GM20000 (cell line): ENCODE measurements around the gene UXT.

Experiments used
- DNase-seq: peaks from one replicate; pipeline ENCODE4 v3.0.0; 2012; ENCODE audit warnings: low spot score
- TF ChIP-seq, protein P1 (sequence below): IDR thresholded peaks from 2 replicates; pipeline ENCODE4 v1.5.1; 2012; ENCODE audit warnings: mild to moderate bottlenecking, control low read depth; ENCODE audit errors: extremely low read depth, missing control alignments

Gene UXT

GRCh38 chrX:47659421-47659726 is 394 bp upstream of the UXT start:
- TF ChIP-seq, protein P1, sequence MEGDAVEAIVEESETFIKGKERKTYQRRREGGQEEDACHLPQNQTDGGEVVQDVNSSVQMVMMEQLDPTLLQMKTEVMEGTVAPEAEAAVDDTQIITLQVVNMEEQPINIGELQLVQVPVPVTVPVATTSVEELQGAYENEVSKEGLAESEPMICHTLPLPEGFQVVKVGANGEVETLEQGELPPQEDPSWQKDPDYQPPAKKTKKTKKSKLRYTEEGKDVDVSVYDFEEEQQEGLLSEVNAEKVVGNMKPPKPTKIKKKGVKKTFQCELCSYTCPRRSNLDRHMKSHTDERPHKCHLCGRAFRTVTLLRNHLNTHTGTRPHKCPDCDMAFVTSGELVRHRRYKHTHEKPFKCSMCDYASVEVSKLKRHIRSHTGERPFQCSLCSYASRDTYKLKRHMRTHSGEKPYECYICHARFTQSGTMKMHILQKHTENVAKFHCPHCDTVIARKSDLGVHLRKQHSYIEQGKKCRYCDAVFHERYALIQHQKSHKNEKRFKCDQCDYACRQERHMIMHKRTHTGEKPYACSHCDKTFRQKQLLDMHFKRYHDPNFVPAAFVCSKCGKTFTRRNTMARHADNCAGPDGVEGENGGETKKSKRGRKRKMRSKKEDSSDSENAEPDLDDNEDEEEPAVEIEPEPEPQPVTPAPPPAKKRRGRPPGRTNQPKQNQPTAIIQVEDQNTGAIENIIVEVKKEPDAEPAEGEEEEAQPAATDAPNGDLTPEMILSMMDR: no peak
- DNase-seq: no peak

GRCh38 chrX:47658301-47658683 is 688 bp downstream of the UXT start:
- TF ChIP-seq, protein P1: no peak
- no peak for DNase-seq

DNA sequence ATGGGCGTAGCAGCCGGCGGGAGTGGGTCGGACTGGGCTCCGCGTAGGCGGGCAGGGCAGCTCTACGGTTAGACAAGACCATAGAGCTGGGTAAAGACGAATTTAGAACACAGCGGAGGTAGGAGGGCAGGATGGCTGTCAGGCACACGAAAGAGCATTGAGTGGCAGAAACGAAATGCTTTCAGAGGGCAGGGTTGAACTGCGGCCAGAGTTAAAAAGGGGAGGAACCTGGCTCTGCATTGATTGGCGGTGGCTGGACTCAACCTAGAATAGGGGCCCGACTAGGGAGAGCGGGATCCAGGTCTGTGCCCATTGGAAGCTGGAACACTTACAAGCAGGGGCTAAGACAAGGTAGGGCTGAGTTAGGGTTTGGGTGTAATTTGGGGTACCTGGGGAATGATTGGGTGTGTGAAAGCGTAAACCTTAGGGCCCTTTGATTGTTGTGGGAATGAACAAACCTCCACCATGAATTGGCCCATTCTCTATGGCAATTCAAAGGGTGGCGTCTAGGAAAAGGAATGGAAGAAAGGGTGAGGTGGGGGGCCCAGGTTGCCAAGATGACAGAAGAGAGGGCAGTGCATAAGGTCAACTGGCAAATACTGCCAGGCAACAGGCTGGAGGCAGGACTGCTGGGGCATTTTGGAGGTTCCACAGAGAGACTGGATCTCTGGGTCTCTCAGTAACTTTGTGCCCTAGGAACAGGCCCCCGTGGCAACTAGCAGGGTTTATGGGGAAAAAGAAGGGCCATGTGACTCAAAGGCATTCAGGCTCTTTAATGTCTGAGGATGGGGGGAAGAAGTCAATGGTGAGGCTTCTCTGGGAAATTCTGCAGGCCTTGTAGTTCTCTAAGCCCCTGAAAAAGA is 7.7 kb downstream of the UXT start:
- no peak for DNase-seq
- TF ChIP-seq, protein P1: no peak

DNA sequence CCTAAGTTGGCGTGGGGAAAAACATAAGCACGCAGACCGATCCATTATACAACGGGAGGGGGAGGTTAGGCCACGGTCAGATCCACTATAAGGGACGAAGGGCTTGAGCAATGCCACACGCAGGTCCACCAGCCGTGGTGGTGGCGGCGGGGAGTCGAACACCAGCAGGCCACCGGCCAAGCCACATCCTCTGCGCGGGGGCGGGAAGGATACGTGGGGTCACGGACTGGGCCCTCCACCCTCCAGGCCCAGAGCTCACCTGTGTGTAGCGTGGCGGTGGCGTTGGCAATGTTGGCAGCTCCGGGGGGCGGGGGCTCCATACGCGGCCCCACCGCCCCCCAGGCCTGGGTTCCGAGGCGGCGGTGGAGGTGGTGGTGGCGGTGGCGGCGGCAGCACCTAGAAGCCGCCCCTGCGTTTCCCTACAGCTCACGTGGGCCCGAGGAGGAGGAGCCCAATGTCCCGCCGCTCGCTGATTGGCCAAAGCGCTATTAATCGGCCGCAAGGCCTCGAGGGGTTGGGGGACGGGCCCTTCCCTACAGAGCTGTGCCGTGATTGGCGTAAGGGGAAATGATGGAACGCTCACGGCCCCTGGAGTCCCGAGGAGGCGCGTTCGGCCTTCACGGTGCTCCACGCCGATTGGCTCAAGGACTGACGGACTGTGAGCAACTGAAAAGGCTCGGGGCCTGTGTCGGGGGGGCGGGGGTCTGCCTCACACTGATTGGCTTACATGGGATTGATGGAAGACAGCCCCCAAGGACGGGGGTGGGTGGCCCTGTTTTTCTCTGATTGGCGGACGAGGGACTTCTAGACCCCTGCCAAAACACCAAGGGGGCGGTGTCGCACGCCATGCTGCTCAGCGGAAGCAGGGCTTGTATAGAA is 8.6 kb downstream of the UXT start, which contains the start of gene ELK1:
Gene ELK1 (minus strand): TSS at position 400 of the 879 bp plus-strand sequence. CDS start 9,122 bp downstream, outside the sequence.
- TF ChIP-seq, protein P1: no peak
- peak; percentile 85 for DNase-seq

GRCh38 chrX:47649781-47650163 is 9.2 kb downstream of the UXT start:
- TF ChIP-seq, protein P1: no peak
- no peak for DNase-seq

DNA sequence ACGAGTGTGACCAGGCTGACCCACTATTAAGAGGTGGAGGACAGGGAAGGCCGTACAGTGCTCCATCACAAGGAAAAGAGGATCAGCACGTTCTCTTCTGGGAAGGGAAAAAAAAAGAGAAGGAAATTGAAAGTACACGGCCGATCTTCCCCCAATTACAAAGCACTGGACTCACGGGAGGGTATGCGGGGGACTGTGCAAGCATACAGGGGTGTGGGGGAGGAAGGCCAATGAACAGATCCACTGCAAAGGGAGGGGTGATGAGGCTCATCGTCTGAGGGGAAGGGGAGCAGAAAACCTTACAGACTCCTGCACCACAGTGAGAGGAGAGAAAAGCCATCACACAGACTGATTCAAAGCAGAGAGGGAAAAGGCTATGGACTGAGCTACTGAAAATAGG is 9.7 kb downstream of the UXT start:
- TF ChIP-seq, protein P1: no peak
- no peak for DNase-seq

- DNase-seq: no peak
- TF ChIP-seq, protein P1: no peak
Observed at GRCh38 chrX:47648376-47648775, 10.6 kb downstream of the UXT start.
